GM19397 (cell line): ENCODE results near the gene RABEPK.
"Not testable (repeated sequence)": the region's sequence is repeated elsewhere in the genome, so short reads cannot be mapped to it uniquely, and the experiment has no call there.

Experiments
- ATAC-seq: cut with Tn5 transposase; IDR thresholded peaks from one replicate; pipeline ENCODE4 v1.9.1; 2021; ENCODE audit warnings: mild to moderate bottlenecking, moderate library complexity; ENCODE audit not compliant: unreplicated experiment

Gene RABEPK

DNA sequence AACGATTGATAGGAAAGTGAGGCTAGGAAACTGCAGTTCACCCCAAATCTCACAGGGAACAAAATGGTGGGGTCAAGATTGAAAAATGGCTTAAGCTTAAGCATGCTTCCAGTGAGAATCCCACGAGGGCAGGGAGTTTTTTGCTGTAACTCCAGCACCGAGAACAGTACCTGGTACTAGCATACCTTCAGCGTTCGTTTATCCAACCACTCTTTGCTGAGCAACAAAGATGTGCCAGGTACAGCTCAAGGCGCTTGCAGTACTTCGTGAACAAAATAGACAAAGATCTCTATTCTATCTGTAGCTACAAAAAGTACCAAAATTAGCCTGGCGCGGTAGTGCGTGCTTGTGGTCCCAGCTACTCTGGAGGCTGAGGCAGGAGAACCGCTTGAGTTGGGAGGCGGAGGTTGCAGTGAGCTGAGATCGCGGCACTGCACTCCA lies 10.0 kb upstream of the RABEPK start:
- no peak for ATAC-seq

DNA sequence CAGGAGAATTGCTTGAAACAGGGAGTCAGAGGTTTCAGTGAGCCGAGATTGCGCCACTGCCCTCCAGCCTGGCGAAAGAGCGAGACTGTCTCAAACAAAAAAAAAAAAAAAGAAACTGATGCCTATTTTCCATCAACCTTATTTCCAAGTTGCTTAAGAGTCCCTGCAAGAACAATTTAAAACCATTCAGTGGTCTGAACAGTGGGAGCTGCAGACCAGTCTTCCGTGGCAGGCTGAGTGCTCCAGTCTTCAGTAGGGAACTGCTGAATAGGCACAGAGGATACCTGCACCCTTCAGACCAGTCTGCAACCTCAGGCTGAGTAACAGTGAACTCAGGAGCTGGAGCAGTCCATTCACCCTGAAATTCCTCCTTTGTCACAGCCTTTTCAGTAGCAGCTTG lies 5.9 kb upstream of the RABEPK start:
- not testable (repeated sequence) for ATAC-seq

DNA sequence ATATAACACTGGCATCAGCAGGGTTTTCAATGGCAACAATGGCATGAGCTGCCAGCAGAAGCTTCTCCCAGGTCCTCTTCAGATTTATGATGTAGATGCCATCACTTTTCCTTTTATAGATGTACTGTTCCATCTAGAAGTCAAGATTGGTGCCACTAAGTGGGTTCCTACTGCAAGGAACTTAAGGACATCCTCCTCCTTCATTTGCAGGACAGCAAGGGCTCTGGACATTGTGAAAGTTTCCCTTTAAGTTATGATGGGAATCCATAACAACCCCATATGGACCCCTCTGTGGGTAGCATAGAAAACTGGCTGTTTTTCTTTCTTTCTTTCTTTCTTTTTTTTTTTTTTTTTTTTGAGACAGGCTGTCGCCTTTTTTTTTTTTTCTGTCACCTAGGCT lies 4.8 kb upstream of the RABEPK start:
- ATAC-seq, result not testable (repeated sequence)

GRCh38 chr9:125202846-125203618 lies 2.7 kb downstream of the RABEPK start:
- ATAC-seq, result no peak

DNA sequence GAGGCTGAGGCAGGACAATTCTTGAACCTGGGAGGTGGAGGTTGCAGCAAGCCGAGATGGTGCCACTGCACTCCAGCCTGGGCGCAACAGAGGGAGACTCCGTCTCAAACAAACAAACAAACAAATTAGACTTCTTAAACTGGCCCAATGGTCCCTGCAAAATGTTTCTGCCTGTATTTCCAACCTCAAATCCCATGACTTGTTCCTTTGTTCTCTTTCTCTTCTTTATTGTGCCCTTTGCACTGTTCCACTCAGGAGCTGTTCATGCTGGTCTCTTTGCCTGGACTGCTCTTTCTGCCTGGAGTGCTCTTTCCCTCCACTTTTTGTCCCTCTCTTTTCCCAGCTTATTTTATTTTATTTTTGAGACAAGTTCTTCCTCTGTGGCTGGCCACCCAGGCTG lies 4.1 kb downstream of the RABEPK start:
- ATAC-seq, result no peak

- ATAC-seq, result no peak
Measured at GRCh38 chr9:125214186-125214585, 13.8 kb downstream of the RABEPK start.

GRCh38 chr9:125218621-125219020 lies 18.3 kb downstream of the RABEPK start:
- ATAC-seq, result no peak

DNA sequence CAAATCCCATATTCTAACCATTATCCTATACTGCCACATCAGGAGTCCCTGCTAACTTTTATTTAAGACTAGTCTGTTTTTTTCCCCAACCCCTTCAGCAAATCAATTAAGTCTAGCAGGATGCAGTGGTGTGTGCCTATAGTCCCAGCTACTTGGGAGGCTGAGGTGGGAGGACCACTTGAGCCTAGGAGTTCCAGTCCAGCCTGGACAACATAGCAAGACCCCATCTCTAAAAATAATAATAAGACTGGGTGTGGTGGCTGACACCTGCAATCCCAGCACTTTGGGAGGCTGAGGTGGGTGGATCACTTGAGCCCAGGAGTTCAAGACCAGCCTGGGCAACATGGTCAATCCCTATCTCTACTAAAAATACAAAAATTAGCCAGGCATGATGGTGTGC lies 24.5 kb downstream of the RABEPK start:
- not testable (repeated sequence) for ATAC-seq

DNA sequence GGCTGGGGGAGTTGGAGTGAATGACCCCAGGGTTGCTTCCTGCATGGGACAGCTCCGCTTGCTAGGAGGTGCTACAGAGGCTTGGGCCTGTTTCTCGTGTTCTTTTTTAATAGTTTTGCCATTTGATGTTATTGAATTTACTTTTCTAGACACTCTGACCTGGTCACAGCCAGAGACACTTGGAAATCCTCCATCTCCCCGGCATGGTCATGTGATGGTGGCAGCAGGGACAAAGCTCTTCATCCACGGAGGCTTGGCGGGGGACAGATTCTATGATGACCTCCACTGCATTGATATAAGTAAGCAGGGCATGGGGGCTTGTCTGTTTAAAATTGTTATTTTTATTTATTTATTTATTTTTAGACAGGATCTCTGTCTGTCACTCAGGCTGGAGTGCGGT lies 27.4 kb downstream of the RABEPK start:
- no peak for ATAC-seq

- ATAC-seq, result no peak
Measured at GRCh38 chr9:125233678-125234077, 33.3 kb downstream of the RABEPK start.

- ATAC-seq, result not testable (repeated sequence)
Measured at GRCh38 chr9:125234099-125234498, 33.8 kb downstream of the RABEPK start.

- ATAC-seq, result no peak
Measured at GRCh38 chr9:125235804-125236519, 35.6 kb downstream of the RABEPK start.

- ATAC-seq, result not testable (repeated sequence)
Measured at GRCh38 chr9:125236520-125237159, 36.3 kb downstream of the RABEPK start.

- ATAC-seq, result no peak
Measured at GRCh38 chr9:125238127-125238914, 38.0 kb downstream of the RABEPK start.

GRCh38 chr9:125238915-125239446 lies 38.6 kb downstream of the RABEPK start:
- ATAC-seq, result no peak

- ATAC-seq, result no peak
Measured at GRCh38 chr9:125239631-125240597, 39.6 kb downstream of the RABEPK start.

DNA sequence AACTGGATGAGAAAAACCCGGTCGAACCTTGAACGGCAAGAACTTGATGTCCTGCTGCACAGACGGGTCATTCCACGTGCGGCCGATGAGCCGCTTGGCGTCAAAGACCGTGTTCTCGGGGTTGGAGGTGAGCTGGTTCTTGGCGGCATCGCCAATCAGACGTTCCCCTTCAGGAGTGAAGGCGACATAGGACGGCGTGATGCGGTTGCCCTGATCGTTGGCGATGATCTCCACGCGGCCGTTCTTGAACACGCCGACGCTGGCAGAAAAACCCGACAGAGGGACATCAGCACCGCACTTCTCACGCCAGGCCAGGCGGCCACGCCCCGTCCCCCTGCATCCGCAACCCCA lies 40.3 kb downstream of the RABEPK start:
- peak; percentile 16 for ATAC-seq

DNA sequence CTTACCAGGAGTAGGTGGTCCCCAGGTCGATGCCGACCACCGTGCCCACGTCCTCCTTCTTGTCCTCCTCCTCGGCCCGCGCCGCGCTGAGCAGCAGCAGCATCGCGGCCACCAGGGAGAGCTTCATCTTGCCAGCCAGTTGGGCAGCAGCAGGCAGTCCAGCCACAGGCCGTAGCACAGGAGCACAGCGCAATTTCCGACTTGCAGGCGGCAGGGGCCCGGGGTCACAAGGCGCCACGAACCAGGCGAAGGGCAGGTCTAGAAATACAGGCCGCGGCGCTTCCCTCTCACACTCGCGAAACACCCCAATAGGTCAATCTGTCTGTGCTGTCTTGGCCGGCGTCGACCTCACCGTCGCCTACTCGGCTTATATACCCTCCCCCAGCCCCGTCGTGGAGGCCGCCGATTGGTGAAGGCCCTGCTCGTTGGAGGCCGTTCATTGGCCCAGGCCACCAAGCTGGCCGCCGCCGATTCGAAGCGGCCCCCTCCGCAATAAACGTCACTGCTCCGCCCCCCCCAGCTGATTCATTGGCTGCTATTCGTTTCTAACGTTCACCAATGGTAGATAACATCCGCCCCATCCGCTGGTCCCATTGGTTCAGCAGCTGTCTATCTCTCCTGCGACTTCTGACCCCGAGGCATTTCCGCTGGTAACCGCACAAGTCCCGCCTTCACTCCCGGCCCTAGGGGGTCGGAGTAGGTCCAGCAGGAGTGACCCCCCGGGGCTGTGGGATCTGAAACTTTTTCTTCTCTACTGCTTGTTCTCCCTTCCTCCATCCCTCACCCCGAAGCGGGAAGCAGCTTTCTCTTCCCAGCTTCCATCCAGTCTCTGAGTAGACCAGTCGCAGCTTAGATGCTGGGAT lies 40.9 kb downstream of the RABEPK start, which contains the start of gene HSPA5:
TSS of gene HSPA5 (minus strand) at position 344 of the 863 bp plus-strand sequence. CDS start at position 127, 217 bp downstream.
- peak; percentile 91 for ATAC-seq
